HG03342 (cell line): Measurements from ENCODE around the gene CAND1.

Source experiments
- ATAC-seq: cut with Tn5 transposase; IDR thresholded peaks from one replicate; pipeline ENCODE4 v1.9.1; 2021; ENCODE audit warnings: mild to moderate bottlenecking, moderate library complexity; ENCODE audit not compliant: unreplicated experiment

The CAND1 gene

DNA sequence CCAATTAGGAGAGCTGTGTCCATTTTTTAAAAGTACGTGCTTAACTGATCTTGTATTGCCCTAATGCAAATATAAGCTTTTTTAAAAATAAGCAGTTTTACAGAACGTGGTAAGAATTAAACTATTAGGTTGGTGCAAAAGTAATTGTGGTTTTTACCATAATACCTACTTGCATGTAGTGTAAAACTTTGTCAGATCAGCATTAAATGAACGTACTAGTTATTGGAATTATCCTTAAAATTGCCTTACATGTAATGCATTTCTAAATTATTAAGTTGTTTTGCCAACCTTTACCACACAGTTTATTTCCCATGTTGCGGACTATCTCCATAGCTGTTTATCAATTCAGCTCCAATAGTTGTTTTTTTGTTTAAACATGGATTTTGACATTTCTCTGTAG, 10.9 kb downstream of the CAND1 start:
- ATAC-seq = no peak

DNA sequence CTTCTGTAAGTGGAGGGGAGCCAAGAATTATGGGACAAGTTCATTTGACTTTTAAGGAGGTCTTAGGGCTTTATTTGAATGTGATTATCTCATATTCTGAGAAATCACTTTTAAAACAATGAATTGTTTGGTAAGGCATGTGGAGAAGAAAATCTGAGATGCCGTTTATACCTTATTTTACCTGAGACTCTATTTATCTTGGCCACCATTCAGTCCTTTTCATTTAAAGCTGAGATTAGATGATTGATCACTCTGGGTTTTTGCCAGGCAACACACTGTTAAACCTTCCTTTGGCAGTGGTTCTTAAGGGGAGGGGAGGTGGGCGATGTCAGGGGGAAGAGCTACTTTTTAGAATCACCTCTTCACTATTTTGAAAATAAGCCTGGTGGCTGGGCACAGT, 11.4 kb downstream of the CAND1 start:
- no peak for ATAC-seq

DNA sequence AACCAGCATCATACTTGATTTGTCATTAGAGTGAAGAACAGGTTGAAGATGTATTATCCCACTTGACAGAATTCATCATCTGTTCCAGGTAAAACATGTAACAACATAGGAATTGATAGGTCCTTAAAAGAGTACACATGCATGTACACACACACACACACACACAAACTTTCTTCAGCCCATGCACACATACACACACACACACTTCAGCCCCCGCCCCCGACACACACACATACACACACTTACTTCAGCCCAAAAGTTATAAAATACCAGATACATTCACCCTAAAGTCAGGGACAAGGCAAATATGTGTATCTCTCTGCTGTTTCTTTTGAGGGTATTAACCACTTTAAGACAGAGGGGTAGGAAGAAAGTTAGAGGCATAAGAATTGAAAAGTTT, 15.4 kb downstream of the CAND1 start:
- ATAC-seq = no peak

DNA sequence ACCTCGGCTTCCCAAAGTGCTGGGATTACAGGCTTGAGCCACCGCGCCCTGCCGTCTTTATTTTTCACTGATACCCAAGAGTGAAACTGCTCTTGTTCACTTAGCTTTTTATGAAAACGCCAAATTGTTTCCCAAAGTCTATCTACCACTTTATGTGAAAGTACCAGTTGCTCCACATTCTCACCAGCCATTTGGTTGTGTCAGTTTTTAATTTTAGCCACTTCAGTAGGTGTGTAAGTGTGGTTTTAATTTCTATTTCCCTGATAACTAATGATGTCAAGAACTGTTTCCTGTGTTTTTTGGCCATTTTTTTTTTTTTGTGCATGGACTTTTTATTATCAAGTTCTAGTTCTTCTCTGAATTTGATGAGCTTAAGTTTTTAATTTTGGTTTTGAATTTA, 17.1 kb downstream of the CAND1 start:
- no peak for ATAC-seq

DNA sequence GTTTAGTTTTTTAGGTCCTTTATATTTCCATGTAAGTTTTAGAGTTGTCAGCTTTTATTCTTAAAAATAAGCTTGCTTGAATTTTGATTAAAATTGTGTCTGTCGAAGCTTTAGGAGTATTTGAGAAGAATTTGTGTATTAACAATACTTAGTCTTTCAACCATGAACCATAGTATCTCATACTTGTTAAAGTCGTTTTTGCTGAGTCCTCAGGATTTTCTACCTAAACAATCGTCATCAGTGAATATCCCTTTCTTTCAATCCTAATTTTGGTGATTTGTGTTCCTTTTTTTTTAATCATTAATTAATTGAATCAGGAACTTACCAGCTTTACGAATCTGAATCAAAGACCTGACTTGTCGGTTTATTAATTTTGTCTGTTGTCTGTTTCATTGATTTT, 18.2 kb downstream of the CAND1 start:
- no peak for ATAC-seq

DNA sequence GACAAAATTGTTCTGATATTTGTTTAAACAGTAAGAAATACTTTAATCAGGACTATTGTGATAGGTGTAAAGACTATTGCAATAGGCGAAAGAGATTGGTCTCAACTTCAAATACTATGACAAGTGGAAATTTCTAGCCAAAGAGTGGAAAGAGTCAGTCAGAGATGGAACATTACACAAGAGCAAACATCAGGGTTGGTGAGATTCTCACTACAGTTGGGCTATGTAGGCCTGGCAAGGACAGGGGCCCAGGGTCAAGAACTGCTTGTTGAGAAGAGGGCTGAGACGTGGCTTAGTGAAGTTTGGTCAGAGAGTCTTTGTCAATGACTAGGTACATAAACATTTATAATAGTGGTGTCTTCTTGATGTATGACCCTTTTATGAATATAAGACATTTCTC, 19.4 kb downstream of the CAND1 start:
- ATAC-seq = no peak

DNA sequence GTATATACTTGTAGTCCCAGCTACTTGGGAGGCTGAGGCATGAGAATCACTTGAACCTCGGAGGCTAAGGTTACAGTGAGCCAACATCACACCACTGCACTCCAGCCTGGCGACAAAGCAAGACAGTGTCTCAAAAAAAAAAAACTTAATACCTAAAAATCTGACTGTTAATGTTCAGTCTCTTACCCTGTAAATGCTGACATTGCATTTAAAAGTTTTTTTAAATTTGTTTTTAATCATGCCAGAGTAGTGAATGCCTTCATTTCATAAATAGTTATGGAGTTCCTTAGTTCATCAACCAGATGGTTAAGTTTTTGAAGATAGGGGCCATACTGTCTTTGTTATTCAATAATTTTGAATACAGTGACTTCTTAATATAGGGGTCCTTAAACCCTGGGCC, 21.2 kb downstream of the CAND1 start:
- no peak for ATAC-seq

DNA sequence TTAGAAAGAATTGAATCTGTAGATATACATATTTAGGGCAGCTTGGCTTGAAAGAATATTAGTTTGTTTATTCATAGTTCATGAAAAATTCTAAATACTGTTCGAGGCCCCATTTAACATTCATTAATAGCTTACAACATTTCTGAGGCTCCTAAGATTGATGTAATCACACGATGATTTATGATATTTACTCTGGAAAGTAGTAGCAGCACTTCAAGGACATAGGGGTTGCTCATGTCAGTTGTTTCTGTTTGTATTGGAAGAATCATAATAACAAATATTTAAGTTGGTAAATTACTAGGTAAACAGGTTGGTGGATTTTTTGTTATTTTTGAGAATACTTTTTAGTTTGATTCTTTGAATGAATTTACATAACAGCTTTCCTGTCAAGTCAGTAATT, 30.4 kb downstream of the CAND1 start:
- ATAC-seq = no peak

DNA sequence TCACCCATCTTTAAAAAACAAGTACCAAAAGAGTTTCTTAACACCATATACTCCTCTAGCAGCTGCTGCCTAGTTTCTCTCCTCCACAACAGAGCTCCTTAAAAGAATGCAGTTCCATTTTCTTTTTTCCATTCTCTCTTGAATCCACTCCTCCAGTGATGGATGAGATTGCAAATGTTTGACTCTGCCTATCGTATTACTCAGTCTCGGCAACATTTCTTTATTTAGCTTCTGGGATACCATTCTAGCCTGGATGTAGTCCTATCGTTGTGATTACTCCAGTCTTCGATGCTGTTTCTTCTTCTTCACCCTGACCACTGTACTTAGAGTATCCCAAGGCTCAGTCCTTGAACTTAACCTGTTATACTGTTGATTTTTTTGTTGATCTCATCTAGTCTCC, 30.8 kb downstream of the CAND1 start:
- ATAC-seq = no peak

DNA sequence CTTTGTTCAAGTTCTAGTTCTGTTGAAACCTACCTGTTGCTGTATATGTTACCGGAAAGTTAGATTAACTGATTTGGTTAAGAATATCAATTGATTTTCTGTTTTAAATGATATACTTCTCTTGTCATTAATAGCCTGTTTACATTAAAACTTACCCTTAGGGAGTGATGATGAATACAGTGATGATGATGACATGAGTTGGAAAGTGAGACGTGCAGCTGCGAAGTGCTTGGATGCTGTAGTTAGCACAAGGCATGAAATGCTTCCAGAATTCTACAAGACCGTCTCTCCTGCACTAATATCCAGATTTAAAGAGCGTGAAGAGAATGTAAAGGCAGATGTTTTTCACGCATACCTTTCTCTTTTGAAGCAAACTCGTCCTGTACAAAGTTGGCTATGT, 33.0 kb downstream of the CAND1 start:
- no peak for ATAC-seq

DNA sequence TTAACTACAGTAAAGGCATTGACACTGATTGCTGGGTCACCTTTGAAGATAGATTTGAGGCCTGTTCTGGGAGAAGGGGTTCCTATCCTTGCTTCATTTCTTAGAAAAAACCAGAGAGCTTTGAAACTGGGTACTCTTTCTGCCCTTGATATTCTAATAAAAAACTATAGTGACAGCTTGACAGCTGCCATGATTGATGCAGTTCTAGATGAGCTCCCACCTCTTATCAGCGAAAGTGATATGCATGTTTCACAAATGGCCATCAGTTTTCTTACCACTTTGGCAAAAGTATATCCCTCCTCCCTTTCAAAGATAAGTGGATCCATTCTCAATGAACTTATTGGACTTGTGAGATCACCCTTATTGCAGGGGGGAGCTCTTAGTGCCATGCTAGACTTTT, 36.4 kb downstream of the CAND1 start:
- no peak for ATAC-seq

DNA sequence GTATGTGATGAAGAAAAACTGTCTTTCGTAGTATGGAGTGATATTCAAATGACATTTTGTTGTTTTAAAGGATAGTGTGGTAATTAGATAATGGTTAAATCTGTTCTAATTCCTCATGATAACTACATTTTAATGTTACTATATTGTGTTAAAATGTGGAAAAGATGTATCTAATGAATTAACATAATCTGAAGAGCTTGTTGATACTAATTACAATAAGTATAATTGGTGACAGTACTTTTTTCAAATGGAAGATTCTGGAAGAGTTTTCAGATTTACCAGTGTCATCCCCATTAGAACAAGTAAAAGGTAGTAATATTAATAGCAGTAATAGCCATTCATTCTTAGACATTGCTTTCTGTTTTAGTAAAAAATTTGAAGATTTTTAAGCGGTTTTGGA, 37.6 kb downstream of the CAND1 start:
- no peak for ATAC-seq

DNA sequence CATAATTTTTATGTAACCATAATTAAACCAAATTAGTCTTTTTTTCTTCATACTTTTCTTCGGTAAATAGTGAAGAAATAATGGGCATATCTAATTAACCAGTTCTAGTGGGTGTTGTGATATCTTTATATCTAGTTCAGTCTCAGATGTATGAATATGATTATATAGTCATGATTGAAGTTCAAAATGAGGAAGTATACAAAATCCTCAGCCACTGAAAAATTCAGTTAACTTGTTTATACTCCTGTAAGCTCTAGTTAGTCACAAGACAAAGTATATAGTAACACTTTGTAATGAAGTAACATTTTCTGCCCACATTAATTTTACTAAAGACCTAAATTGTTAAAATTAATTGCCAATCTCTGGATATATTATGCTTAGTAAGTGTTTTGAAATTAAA, 46.5 kb downstream of the CAND1 start:
- ATAC-seq = no peak

DNA sequence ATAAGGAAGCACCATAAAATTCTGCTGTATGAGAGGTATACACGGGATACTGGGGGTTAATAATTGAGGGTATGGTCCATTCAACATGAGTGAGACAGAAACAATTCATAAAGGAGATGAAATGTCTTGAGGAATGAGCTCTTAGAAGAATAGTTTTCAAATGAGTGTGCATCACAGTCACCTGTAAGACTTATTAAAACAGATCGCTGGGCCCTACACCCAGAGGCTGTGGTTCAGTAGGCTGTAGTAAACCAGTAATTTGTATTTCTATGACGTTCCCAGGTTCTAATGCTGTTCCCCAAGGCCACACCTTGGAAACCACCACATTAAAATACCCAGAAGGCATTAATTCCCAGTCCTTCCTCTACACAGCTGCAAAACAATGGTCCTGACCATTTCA, 49.6 kb downstream of the CAND1 start:
- no peak for ATAC-seq

DNA sequence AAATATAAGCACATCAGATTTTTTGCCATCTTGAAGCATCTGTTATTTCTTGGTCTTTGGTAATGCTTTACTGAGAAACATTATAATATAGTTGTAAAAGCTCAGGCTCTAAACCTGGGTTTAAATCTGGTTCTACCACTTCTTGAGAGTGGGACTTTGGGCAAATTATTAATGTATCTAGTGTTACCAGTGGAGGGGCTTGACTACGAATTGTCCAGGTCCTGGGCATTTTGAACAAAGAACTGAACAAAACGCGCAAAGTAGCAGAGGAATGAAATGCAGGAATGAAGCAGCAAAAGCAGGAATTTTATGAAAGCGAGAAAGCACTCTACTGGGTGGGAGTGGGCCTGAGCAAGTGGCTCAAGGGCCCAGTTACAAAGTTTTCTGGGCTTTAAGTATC, 50.8 kb downstream of the CAND1 start:
- no peak for ATAC-seq

DNA sequence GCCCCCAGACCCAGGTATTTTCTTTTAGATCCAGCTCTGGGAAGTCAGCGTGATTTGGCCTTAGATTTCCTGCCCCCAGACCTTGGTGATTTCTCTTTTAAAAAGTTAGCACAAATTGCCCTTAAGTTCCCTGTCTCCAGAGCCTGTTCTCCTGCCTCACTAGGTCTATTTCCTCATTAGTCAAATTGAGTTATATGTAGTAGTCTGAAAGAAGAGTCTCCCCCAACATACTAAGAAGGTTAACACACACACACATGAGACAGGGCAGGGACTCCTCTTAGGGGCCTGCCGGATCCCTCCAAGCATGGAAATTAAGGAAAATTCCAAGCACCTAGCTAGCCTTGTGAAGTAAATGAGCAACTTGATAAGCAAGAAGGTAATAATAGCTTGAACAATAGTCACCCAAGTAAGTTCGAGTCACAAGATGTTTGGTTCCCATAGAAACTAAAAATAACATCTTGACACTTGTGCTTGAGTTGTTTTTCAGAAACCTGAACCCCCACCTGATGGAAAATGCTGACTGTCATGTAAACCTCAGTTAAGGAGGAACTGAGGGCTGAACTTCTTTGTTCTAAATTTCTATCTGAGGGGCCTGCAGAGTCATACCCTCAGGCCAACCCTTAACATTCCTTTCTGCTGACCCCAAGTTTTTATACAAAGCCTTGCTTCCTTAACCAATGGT, 51.6 kb downstream of the CAND1 start:
- no peak for ATAC-seq

DNA sequence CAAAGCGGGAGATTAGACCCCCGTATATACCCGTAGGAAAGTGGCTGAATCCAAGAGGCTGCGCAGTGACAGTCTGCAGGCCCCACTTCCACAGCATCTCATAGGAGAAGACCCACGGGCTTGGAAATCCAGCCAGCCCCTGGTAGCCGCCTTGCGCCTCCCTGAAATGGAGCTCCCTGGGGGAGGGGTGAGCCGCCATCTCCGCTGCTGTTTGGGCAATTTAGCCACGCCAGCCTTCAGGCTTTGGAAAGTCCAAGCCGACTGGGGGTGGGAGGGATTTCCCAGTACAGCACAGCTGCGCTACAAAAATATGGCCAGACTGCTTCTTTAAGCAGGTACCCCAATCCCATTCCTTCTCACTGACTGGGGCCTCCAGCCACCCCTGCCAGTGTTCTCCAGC, 53.4 kb downstream of the CAND1 start:
- ATAC-seq = no peak

DNA sequence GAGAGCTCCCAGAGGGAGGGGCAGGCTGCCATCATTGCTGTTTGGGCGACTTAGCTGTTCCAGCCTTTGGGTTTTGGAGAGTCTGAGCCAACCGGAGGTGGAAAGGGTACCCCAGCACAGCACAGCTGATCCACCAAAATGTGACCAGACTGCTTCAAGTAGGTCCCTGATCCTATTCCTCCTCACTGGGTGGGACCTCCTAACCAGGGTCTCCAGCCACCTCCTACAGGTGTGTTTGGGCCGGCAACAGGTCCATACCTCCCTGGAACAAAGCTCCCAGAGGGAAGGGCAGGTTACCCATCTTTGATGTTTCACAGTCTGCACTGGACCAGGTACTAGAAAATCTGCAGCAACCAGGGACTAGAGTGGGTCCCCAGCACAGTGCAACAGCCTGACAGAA, 53.8 kb downstream of the CAND1 start:
- ATAC-seq = no peak

DNA sequence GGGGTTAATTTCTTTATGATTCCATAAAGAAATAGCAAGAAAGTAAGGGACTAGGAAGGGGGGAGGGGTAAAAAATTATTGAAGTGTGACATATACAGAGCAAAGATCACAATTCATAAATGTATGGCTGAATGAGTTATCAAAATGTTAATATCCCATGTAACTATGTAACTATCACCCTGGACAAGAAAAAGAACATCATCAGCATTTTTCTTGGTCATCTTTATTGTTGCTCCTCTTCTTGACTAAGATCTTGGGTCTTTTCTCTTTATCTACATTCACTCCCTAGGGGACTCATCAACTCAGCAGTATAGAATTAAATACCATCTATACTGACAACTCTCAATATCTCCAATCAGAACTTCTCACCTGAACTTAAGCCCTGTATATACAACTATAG, 57.5 kb downstream of the CAND1 start:
- ATAC-seq = no peak

DNA sequence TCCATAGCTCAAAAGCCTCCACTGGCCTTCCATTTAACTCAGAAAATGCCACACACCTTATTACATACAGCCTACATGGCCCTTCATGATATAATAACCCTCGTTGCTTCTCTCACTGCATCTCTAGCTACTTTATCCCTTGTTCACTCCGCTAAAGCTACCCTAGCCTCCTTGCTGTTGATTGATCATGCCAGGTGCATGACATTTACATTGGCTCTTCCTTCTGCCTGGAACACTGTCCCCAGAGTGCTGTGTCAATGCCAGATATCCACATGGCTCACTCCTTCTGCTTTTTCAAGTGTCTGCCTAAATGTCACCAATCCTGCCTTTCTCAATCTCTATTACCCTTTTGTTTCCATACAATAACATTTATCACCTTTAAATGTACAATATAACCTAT, 58.3 kb downstream of the CAND1 start:
- no peak for ATAC-seq

DNA sequence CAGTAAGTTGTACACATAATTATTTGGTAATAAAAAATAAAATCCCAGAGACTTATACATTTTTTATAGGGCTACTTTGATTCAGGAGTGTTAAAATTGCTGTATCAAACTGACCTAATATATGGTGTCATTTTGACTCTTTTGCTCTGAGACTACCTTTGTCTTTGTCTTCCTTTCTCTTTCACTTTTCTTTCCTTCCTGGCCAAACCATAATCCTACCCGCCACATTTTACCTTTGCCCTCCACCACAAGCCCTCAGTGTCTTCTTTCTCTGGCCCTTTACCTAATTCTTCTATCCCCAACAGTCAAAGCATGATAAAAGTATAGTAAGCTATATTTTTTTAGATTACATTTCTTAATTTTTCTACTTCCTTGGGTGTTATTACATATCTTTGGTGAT, 62.0 kb downstream of the CAND1 start:
- ATAC-seq = peak; percentile 52

DNA sequence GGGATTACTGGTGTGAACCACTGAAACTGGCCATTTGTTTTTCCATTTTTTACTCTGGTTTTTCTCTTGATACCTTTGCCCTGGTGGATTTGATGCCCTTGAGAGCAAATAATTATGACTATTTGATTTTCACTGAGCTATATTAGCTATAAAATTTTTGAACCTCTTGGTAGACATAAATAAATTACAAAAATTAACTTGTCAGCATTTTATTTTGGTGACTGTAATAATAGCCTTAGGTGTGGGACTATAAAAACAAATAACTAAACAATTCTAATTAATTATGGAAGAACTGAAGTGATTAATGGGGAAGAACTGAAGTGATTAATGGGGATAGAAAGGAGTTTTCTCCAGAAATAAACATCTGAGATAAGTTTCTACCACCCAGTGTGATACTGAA, 62.7 kb downstream of the CAND1 start:
- ATAC-seq = no peak

DNA sequence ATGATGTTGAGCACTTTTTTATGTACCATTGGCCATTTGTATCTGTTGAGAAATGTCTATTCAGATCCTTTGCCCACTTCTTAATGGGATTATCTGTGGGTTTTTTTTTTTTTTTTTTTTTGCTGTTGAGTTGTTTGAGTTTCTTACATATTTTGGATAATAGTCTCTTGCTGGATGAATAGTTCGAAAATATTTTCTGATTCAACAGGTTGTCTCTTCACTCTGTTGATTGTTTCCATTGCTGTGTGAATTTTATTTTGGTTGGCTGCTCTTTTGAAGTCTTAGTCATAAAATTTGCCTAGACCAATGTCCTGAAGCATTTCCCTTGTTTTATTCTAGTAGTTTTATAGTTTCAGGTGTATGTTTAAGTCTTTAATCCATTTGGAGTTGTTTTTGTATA, 64.5 kb downstream of the CAND1 start:
- ATAC-seq = no peak

DNA sequence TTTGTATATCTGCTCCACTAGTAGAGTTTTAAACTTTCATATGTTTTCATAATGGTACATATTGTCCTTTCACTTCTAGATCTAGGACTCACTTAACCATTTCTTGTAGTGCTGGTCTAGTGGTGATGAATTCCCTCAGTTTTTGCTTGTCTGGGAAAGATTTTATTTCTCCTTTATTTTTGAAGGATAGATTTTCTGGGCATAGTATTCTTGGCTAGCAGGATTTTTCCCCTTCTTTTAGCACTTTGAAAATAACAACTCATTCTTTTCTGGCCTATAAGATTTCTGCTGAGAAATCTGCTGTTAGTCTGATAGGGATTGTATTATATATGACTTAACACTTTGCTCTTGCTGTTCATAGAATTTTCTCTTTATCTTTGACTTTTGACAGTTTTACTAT, 69.3 kb downstream of the CAND1 start:
- ATAC-seq = no peak
